D721Med (cell line): ENCODE data around the gene EGFR.

Experiments used
- DNase-seq: peaks from one replicate; pipeline ENCODE4 v3.0.0; 2011; ENCODE audit warnings: low spot score; ENCODE audit not compliant: insufficient read length
- FAIRE-seq: peaks from 2 replicates; lab custom pipeline; 2011; peaks lifted over from hg19 to GRCh38; lab: Jason Lieb, UNC
- CTCF ChIP-seq: IDR thresholded peaks from 2 replicates; pipeline ENCODE4 v1.5.1; 2012; ENCODE audit warnings: mild to moderate bottlenecking, control low read depth; ENCODE audit not compliant: insufficient read depth; ENCODE audit errors: missing control alignments

EGFR gene

DNA sequence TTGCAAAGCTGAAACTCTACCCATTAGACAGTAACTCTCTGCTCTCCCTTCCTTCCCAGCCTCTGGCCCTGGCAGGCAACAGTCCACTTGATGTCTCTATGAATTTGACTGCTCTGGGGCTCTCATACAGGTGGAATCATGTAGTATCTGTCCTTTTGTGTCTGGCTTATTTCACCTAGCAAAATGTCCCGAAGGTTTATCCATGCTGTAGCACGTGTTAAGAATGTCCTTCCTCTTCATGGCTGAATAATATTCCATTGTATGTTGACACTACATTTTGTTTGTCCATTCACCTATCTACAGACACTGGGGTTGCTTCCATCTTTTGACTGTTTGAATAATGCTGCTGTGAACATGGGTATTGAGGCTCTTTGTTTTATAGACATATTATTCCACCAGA, 128.9 kb downstream of the EGFR start:
- TF ChIP-seq CTCF = no peak
- DNase-seq (no peak), FAIRE-seq (no peak)

- FAIRE-seq (no peak), DNase-seq (no peak)
- no peak for TF ChIP-seq CTCF
Observed at GRCh38 chr7:55148571-55148970, 129.8 kb downstream of the EGFR start.

GRCh38 chr7:55149001-55149400, 130.2 kb downstream of the EGFR start:
- no peak for DNase-seq
- FAIRE-seq = no peak
- no peak for TF ChIP-seq CTCF

DNA sequence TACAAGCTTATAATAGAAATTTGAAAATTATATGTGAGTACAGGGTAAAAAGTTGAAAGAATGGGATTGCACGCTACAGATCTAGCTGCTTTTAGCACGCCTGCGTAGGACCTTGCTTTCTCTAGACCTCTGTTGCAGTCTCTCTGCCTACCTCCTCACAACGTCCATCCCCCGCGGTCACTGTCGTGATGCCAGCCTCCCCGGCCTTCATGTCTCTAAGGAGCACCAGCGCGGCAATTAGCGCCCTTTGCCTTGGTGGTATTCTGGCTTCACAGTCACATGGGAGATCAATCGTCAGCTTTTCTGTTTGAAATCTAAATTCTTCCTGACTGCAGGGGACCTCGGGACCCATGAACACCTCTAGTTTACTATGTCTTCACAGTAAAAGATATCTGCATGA, 131.3 kb downstream of the EGFR start:
- DNase-seq (no peak), FAIRE-seq (no peak)
- no peak for TF ChIP-seq CTCF

DNA sequence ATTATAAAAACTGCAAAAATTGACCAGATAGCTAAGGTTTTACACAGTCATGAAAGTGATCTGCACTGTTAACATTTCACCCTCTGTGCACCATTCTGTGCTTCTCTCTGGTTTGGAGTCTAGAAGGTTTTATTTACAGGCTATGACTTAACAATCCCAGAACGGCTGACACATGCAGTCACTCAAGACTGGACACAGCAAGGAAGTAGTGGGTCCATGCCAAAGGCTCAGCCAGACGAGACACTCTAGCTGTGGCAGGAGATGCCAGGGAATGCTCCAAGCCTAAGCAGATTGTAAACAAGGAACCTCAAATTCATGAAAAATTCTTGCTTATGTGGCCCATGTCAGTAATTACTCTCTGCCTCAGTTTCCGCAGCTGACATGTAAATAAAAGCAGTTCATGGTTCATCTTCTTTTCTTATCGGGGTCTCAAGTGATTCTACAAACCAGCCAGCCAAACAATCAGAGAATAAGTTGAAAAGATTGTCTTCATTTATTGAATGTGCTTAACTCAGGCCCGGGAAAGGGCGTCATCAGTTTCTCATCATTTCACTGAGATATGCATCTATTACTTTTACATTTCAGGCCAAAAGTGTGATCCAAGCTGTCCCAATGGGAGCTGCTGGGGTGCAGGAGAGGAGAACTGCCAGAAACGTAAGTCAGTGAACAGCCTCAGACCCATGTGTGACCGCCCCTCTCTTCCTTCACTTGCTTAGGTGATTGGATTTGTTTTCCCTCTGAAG, 132.1 kb downstream of the EGFR start:
- DNase-seq (no peak), FAIRE-seq (no peak)
- TF ChIP-seq CTCF = no peak

DNA sequence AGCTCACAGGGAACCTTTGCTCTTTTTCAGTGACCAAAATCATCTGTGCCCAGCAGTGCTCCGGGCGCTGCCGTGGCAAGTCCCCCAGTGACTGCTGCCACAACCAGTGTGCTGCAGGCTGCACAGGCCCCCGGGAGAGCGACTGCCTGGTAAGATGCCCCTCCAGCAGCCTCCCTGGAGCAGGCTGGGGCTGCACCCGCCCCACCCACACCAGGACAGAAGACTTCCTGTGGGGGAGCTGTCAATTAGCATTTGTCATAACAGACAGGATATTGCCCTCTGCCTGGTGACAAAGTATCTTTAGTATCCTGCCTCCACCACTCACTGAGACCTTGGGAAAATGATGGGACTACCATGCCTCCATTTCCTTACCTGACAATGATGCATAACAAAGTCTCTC, 133.7 kb downstream of the EGFR start:
- no peak for DNase-seq
- FAIRE-seq = no peak
- no peak for TF ChIP-seq CTCF

- no peak for TF ChIP-seq CTCF
- no peak for FAIRE-seq
- DNase-seq = no peak
Observed at GRCh38 chr7:55154096-55154495, 135.3 kb downstream of the EGFR start.
